Activated CD8-positive, alpha-beta T cell treated with anti-CD3 and anti-CD28 coated beads for 36 hours (primary cell): ENCODE measurements around the gene NMT2. TPM values are rescaled to one million over a fixed set of nuclear protein-coding genes. Genes with fewer than 3 reads are reported as not detected.

Source experiments
- ATAC-seq: fragments of 200-7000 bp; cut with Tn5 transposase; one replicate; pipeline ENCODE4 v1.10.0; 2021; ENCODE audit warnings: mild to moderate bottlenecking, moderate library complexity
- CTCF ChIA-PET: fragments of 350-600 bp; sonication (Branson Sonifier 250); formaldehyde crosslinking; loops from one replicate; lab custom pipeline; 2021; ENCODE audit warnings: antibody characterized with exemption; lab: Charles Lee
- POLR2A ChIA-PET: fragments of 350-600 bp; sonication (Branson Sonifier 250); formaldehyde crosslinking; loops from one replicate; lab custom pipeline; 2021; ENCODE audit warnings: antibody characterized with exemption; lab: Charles Lee
- DNase-seq: peaks from one replicate; pipeline ENCODE4 v3.0.0-alpha.2; 2020
- H3K27ac Mint-ChIP-seq: one replicate; pipeline ENCODE4 v1.8.0; 2021; ENCODE audit warnings: mild to moderate bottlenecking, mixed read lengths
- H3K27me3 Mint-ChIP-seq: one replicate; pipeline ENCODE4 v1.8.0; 2021; ENCODE audit warnings: mixed read lengths
- H3K36me3 Mint-ChIP-seq: one replicate; pipeline ENCODE4 v1.8.0; 2021; ENCODE audit warnings: low read depth, mixed read lengths
- H3K4me1 Mint-ChIP-seq: one replicate; pipeline ENCODE4 v1.8.0; 2021; ENCODE audit warnings: low read depth, mixed read lengths
- H3K4me3 Mint-ChIP-seq: one replicate; pipeline ENCODE4 v1.8.0; 2021; ENCODE audit warnings: mild to moderate bottlenecking, moderate library complexity, mixed read lengths
- H3K9me3 Mint-ChIP-seq: one replicate; pipeline ENCODE4 v1.8.0; 2021; ENCODE audit warnings: mixed read lengths
- intact Hi-C: fragments of 100-400 bp; cut with micrococcal nuclease; formaldehyde crosslinking; loops from one replicate; pipeline ENCODE4 v1.10.0; 2022
- total RNA-seq, 2 experiments: library from RNA; stranded (reverse); gene quantifications; one replicate each; pipeline ENCODE4 v1.2.3, GENCODE V29; 2021
- TF ChIP-seq, protein P1 (sequence below): fragments of 200-600 bp; IDR thresholded peaks from one replicate; pipeline ENCODE4 v1.8.0; 2022; ENCODE audit warnings: antibody characterized with exemption, mild to moderate bottlenecking

NMT2 gene
- total RNA-seq, 2 experiments from 2014 or later = 15.9 to 16.2 TPM

DNA sequence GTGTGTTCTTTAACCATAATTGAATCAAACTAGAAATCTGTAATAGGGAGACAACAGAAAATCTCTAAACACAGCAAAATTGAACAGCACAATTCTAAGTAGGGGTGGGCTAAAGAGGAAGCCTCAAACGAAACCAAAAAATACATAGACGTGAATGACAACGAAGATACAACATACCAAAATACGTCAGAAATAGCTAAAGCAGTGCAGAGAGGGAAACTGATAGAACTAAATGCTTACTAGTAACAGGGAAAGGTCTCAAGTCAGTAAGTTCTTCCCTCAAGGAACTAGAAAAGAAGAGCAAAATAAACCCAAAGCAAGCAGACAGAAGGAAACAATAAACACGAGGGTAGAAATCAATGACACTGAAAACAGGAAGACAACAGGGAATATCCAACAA lies 52.3 kb downstream of the NMT2 start:
- peaks cover 3% of the 10 kb centered on the region for H3K4me1 Mint-ChIP-seq
- DNase-seq = no peak
- no peaks in the 10 kb centered on the region for H3K9me3 Mint-ChIP-seq
- H3K27ac Mint-ChIP-seq = no peak overlapping the region
- CTCF ChIA-PET = interaction anchor here (3.7 kb wide), 1 partner anchor 10 kb away, joined by 14 read pairs; no protein-coding TSS in a partner anchor
- intact Hi-C loops = no loop called here
- H3K4me3 Mint-ChIP-seq = no peak overlapping the region
- H3K27me3 Mint-ChIP-seq = no peaks in the 10 kb centered on the region
- peaks cover 28% of the 10 kb centered on the region for H3K36me3 Mint-ChIP-seq
- ATAC-seq = no peak
- POLR2A ChIA-PET = interaction anchor here (1.2 kb wide), 1 partner anchor 16 kb away, joined by 3 read pairs; no protein-coding TSS in a partner anchor
- TF ChIP-seq, protein P1, sequence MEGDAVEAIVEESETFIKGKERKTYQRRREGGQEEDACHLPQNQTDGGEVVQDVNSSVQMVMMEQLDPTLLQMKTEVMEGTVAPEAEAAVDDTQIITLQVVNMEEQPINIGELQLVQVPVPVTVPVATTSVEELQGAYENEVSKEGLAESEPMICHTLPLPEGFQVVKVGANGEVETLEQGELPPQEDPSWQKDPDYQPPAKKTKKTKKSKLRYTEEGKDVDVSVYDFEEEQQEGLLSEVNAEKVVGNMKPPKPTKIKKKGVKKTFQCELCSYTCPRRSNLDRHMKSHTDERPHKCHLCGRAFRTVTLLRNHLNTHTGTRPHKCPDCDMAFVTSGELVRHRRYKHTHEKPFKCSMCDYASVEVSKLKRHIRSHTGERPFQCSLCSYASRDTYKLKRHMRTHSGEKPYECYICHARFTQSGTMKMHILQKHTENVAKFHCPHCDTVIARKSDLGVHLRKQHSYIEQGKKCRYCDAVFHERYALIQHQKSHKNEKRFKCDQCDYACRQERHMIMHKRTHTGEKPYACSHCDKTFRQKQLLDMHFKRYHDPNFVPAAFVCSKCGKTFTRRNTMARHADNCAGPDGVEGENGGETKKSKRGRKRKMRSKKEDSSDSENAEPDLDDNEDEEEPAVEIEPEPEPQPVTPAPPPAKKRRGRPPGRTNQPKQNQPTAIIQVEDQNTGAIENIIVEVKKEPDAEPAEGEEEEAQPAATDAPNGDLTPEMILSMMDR = no peak

DNA sequence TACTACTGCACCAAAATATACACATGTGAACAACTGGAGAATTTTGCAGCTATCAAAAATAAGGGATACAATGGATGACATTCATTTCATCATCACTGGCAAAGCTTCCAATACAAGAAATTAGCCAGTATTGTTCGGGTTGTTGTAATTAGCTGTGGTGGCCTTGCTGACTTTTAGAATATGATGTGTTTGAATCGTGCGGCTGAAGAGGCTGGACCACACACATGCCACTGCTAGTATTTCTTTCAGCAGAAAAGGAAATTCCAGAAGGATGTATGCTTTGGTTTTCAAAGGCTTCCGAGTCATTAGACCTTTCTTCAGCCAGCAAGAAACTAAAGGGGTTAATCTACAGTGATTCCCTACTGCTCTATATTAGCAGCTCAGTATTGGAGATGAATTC lies 54.7 kb downstream of the NMT2 start:
- TF ChIP-seq, protein P1 = no peak
- POLR2A ChIA-PET = interaction anchor here (0.7 to 0.8 kb wide), 3 partner anchors 16 to 51 kb away, joined by 3 to 5 read pairs (median 3); no protein-coding TSS in a partner anchor

DNA sequence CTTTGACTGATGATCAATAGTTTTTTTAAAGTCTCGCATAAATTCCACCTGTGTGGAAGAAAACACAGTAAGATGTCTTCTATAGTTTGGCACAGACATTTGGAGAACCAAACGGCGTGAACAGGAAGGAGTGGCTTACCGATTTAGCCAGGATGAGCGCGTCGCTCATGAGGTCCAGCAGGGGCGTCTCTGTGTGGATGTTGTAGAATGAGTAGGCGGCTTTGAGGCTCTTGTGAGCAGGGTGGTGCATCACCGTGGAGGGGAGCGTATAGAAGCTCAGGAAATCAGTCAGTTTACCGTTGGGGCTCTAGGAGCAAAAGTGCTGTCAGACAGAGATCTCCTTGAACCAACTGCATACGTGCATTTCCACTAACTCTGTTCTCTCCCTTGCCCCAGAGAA lies 55.8 kb downstream of the NMT2 start:
- ChIA-PET POLR2A (no interaction called here), CTCF (no interaction called here)

More for the DNA sequence above, 54.7 kb downstream of the NMT2 start:
- CTCF ChIA-PET = interaction anchor here (1.3 kb wide), 1 partner anchor 9 kb away, joined by 5 read pairs; no protein-coding TSS in a partner anchor
- Mint-ChIP-seq H3K27me3 (no peaks in the 10 kb centered on the region), H3K27ac (no peak overlapping the region), H3K4me3 (no peak overlapping the region), H3K4me1 (peaks cover 3% of the 10 kb centered on the region), H3K36me3 (peaks cover 17% of the 10 kb centered on the region), H3K9me3 (no peaks in the 10 kb centered on the region)
- intact Hi-C loops = no loop called here
- DNase-seq (no peak), ATAC-seq (no peak)

DNA sequence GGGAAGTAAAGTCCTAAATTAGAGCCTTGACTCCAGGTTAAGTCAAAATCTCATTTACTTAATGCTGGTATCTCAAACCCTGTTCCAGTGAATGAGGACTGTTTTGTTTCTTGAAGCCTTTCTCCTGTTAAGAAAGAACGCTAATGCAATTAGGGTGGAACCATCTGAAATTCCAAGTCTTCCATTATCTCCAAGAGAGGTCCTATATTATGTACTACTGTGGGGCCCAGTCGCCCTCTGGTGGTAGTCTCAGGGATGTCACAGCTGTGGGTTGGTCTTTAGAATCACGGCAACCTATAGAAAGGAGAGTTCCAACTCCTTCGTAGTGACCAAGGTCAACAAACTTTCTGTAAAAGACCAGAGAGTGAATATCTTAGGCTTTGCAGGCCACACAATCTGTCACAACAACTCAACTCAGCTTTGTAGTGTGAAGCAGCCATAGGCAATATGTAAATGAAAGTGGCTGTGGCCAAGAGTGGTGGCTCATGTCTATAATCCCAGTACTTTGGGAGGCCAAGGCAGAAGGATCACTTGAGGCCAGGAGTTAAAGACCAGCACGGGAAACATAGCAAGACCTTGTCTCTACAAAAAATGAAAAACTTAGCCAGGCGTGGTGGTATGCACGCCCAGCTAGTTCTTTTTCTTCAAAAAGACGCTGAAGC lies 62.0 kb downstream of the NMT2 start:
- Mint-ChIP-seq H3K4me3 (no peak overlapping the region), H3K9me3 (no peaks in the 10 kb centered on the region), H3K27ac (no peak overlapping the region), H3K4me1 (peaks cover 10% of the 10 kb centered on the region), H3K36me3 (peaks cover 33% of the 10 kb centered on the region), H3K27me3 (no peaks in the 10 kb centered on the region)
- intact Hi-C loops = no loop called here
- ChIA-PET CTCF (interaction anchor here (0.7 to 2.4 kb wide), 15 partner anchors 9 to 208 kb away, joined by 3 to 16 read pairs (median 3); partner anchors contain the start of gene RPP38), POLR2A (interaction anchor here (1.2 to 1.8 kb wide), 2 partner anchors 9 to 16 kb away, joined by 3 to 6 read pairs; partner anchors contain the start of gene RPP38)
- TF ChIP-seq, protein P1 = peak; percentile 90
- ATAC-seq (peak; percentile 99), DNase-seq (peak; percentile 85)

More for the DNA sequence above, 55.8 kb downstream of the NMT2 start:
- no peaks in the 10 kb centered on the region for H3K9me3 Mint-ChIP-seq
- DNase-seq = no peak
- ATAC-seq = no peak
- TF ChIP-seq, protein P1 = no peak
- peaks cover 18% of the 10 kb centered on the region for H3K36me3 Mint-ChIP-seq
- no peak overlapping the region for H3K4me3 Mint-ChIP-seq
- peaks cover 3% of the 10 kb centered on the region for H3K4me1 Mint-ChIP-seq
- no peak overlapping the region for H3K27ac Mint-ChIP-seq
- intact Hi-C loops = no loop called here
- no peaks in the 10 kb centered on the region for H3K27me3 Mint-ChIP-seq

GRCh38 chr10:15103513-15103912 lies 65.0 kb downstream of the NMT2 start:
- ChIA-PET POLR2A (interaction anchor here (1.4 kb wide), 1 partner anchor 19 kb away, joined by 5 read pairs; no protein-coding TSS in a partner anchor), CTCF (interaction anchor here (0.8 to 3.1 kb wide), 4 partner anchors 25 to 61 kb away, joined by 3 to 10 read pairs (median 3); no protein-coding TSS in a partner anchor)
- TF ChIP-seq, protein P1 = no peak
- DNase-seq = no peak
- Mint-ChIP-seq H3K27me3 (no peaks in the 10 kb centered on the region), H3K27ac (peak overlapping the region; percentile 31), H3K4me3 (no peak overlapping the region), H3K4me1 (peaks cover 26% of the 10 kb centered on the region), H3K36me3 (peaks cover 48% of the 10 kb centered on the region), H3K9me3 (no peaks in the 10 kb centered on the region)
- no peak for ATAC-seq
- intact Hi-C loops = no loop called here
